GM13977 (cell line): ENCODE measurements around the gene PRELID1.

ENCODE experiments used
- DNase-seq: peaks from one replicate; pipeline ENCODE4 v3.0.0; 2012; ENCODE audit warnings: low spot score
- in situ Hi-C: fragments of 300-500 bp; cut with MboI; formaldehyde crosslinking; loops from one replicate; pipeline ENCODE4 v1.12.0; 2022; ENCODE audit warnings: low sequenced_read_pairs, low pct_unique_long_range_greater_than_20kb, mixed read lengths, inconsistent platforms; ENCODE audit not compliant: unreplicated experiment
- TF ChIP-seq, protein P1 (sequence below): IDR thresholded peaks from 2 replicates; pipeline ENCODE4 v1.5.1; 2012; ENCODE audit warnings: mild to moderate bottlenecking, control low read depth; ENCODE audit not compliant: insufficient read depth; ENCODE audit errors: extremely low read depth, missing control alignments

The PRELID1 gene

DNA sequence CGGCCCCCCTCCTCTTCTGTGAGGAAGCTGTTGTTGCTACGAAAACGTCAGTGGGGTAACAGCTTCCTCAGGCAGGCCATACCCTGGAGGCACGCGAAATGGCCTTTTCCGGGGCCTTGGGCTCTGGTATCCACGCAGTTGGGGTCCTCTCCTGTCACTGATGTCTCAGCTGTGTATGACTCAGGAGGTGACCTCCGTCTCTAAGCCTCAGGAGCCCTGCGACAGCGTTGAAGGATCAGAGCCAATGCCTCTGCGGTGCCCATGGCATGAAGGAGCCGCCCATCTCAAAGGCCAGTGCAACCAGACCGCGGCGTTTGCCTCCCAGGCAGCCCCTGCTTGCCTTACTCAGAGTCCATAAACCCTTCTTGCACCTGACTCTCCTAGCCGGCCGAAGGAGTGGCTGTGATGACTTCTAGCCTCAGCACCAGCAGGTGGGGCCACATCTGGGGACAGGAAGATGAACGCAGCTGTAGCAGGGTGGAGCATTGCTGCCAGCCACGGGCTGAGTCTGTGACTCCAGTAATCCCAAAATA lies 9.1 kb downstream of the PRELID1 start:
- in situ Hi-C loops = no loop called here
- TF ChIP-seq, protein P1, sequence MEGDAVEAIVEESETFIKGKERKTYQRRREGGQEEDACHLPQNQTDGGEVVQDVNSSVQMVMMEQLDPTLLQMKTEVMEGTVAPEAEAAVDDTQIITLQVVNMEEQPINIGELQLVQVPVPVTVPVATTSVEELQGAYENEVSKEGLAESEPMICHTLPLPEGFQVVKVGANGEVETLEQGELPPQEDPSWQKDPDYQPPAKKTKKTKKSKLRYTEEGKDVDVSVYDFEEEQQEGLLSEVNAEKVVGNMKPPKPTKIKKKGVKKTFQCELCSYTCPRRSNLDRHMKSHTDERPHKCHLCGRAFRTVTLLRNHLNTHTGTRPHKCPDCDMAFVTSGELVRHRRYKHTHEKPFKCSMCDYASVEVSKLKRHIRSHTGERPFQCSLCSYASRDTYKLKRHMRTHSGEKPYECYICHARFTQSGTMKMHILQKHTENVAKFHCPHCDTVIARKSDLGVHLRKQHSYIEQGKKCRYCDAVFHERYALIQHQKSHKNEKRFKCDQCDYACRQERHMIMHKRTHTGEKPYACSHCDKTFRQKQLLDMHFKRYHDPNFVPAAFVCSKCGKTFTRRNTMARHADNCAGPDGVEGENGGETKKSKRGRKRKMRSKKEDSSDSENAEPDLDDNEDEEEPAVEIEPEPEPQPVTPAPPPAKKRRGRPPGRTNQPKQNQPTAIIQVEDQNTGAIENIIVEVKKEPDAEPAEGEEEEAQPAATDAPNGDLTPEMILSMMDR = peak; percentile 34
- no peak for DNase-seq

DNA sequence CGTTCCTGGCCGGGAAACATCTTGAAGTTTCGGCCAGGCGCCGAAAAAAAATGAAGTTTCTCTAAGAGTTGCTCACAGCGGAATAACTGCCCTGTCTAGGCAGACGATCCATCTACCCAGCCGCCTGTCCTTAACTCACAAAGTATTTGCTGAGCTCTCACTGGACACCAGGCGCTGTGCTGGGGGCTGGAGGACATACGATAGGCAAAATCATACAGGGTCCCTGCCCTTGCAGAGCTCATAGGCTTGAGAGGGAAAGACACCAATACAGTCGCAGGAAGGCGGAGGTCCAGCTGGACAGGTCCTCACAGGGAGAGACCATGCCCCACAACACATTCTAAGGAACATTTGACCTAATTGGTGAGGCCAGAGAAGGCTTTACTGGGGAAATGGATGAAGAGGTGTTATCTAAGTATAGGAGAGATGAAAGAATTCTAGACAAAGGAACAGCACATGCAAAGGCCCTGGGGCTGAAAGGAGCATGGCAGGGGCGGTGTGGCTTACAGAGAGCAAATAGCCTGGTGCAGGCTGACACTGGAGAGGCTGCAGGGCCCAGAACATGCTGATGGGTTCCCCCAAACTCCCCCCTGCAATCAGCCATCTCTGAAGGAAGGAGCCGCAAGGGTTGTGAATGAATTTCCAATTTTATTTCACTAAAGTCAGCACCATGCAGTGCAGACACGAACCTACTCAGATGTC lies 10.1 kb downstream of the PRELID1 start:
- DNase-seq = no peak
- TF ChIP-seq, protein P1 = no peak
- in situ Hi-C loops = no loop called here

DNA sequence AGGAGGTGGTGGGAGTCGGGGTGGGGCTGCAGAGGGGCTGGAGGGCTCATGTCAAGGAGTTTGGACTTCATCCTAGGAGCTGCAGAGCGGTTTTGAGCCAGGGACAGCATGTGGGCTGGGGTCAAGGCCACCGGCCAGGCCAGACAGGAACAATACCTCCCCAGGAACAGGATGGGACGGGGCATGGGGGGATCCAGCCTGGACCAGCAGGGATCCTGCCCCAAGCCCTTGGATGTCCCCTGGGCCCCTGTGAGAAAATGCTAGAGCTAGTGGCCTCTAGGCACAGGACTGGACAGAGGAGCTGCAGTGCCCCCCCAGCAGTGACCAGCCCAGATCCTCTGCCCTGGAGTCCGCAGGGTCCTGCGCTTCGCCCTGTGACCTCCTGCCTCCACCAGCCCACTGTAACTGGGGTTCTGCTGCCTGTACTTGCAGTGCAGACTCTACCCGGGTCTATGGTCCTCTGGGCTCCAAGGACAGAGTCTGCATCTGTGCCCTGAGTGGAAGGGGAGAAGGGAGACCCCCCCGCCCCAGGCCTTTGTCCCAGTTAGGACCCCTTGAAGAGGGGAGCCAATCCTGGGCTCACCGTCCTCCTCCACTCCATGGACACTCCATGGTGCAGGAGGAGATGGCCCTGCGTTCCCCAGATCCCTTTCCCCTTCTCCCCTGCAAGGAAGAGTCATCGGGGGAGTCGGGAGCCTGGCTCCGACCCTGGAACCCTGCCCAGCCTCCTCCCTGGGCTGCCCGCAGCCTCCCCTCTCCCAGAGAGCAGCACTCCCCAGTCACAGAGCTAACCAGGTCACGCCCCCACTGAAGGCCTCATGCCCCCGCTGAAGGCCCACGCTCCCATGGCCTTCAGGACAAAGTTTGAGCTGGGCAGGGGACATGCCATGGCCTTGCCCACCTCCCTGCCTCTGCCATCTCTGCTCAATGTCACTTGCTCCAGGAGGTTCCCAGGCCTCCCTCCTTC lies 11.1 kb downstream of the PRELID1 start:
- TF ChIP-seq, protein P1 = no peak
- in situ Hi-C loops = no loop called here

DNA sequence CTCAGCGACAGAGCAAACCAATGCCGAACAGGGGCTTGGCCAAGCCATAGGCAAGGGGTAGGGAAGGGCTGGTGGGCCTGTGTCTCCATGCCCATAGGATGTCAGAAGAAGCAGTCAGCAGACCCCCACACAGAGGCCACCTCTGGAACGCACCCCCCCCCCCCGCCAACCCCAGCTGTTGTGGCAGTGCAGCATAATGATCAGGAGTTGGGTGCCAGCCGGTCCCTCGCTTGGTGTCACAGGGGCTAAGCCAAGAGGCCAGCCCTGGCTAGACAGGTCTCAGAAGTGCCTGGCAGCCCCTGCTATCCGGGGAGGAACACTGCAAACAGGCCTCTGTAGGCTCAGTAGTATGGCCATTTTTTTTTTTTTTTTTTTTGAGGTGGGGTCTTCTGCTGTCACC lies 11.8 kb downstream of the PRELID1 start:
- DNase-seq = no peak
- TF ChIP-seq, protein P1 = no peak
- in situ Hi-C loops = no loop called here

More for the DNA sequence above, 11.1 kb downstream of the PRELID1 start:
- no peak for DNase-seq

DNA sequence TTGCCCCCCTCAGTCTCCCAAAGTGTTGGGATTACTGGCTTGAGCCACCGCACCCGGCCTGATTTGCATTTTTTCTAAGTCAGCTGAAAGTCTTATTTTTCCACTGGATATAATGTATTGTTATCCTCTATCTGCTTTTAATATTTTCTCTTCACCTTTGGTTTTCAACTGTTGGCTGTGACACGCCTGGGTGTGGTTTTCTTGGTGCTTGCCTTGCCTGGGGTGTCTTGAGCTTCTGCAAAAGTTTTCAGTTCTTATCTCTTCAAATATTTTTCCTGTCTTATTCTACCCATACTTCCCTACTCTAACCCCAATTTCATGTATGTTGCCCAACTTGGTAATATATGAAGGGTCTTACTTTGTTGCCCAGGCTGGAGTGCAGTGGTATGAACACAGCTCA lies 12.4 kb downstream of the PRELID1 start:
- DNase-seq = no peak
- TF ChIP-seq, protein P1 = no peak
- in situ Hi-C loops = no loop called here

DNA sequence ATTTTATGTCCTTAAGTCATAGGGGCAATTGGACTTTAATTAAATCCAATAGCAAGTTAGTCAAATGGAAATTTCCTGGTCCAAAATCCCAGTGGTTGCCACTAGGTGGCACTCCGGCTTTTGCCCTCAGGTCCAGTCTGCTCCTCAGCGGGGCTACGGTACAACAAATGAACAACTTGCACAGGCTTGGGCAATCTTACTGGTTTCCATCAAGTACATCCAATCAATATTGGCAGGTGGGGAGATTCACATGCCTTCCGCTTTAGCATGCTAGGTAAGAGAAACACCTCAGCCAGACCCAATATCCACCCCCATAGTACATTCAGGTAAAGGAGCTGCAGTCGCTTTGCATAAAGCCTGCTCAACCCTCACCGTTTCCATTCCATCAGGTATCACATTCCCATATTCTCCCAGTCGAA lies 14.4 kb downstream of the PRELID1 start:
- in situ Hi-C loops = no loop called here
- TF ChIP-seq, protein P1 = peak; percentile 85
- peak; percentile 75 for DNase-seq
